ENCODE measurements around the gene ARL6IP5. TPM values are rescaled to one million over a fixed set of nuclear protein-coding genes. Genes with fewer than 3 reads are reported as not detected.

Gene ARL6IP5
- total RNA-seq, 1 donor from 2014 or later: 132 TPM

GRCh38 chr3:69088063-69088462 lies 3.3 kb downstream of the ARL6IP5 start:
- DNase-seq: no peak
- H3K36me3 ChIP-seq: no peaks in the 10 kb centered on the region
- ATAC-seq: no peak
- intact Hi-C loops (cut with DNase I): no loop called here
- H3K27me3 ChIP-seq: no peaks in the 10 kb centered on the region
- H3K4me3 ChIP-seq: peak overlapping the region; percentile 74
- peaks cover 80% of the 10 kb centered on the region for H3K4me1 ChIP-seq
- TF ChIP-seq CTCF (IDR thresholded peaks at IDR 0.05): no peak
- no peaks in the 10 kb centered on the region for H3K9me3 ChIP-seq
- H3K27ac ChIP-seq: peak overlapping the region; percentile 92

- peaks cover 3% of the 10 kb centered on the region for H3K36me3 ChIP-seq
- H3K27ac ChIP-seq: peak overlapping the region; percentile 15
- H3K27me3 ChIP-seq: no peaks in the 10 kb centered on the region
- intact Hi-C loops (cut with DNase I): no loop called here
- no peaks in the 10 kb centered on the region for H3K9me3 ChIP-seq
- DNase-seq: no peak
- H3K4me1 ChIP-seq: peaks cover 85% of the 10 kb centered on the region
- no peak overlapping the region for H3K4me3 ChIP-seq
- no peak for ATAC-seq
- TF ChIP-seq CTCF (IDR thresholded peaks at IDR 0.05): no peak
These were observed 5.3 kb downstream of the ARL6IP5 start for GRCh38 chr3:69090021-69090420.

DNA sequence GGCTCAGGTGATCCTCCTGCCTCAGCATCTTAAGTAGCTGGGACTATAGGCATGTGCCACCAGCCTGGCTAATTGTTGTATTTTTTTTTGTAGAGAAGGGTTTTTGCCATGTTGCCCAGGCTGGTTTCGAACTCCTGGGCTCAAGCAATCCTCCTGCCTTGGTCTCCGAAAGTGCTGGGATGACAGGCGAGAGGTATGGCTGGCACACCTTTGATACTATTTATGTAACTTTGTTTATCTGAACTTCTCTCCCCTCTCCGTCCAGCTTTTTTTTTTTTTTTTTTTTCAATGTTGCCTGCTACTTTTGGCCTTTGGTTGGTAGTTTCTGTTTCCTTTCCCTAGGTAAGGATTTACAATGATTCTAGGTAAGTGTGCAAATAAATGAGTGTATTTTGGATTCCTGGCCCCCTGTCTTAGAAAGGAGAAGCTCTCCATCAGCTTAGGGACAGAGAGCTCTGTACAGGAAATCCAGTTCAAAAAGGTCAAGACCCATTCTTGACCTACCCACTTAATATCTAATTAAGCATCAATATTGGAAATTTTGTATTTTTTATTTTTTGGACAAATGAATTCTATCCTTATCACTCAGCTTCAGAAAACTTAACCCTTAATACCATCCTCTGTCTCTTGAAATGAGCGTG lies 6.8 kb downstream of the ARL6IP5 start:
- Histone ChIP-seq H3K4me3 (no peak overlapping the region), H3K27me3 (no peaks in the 10 kb centered on the region), H3K9me3 (no peaks in the 10 kb centered on the region), H3K4me1 (peaks cover 97% of the 10 kb centered on the region), H3K27ac (peak overlapping the region; percentile 69), H3K36me3 (peaks cover 3% of the 10 kb centered on the region)
- no peak for DNase-seq
- TF ChIP-seq CTCF (IDR thresholded peaks at IDR 0.05): no peak
- intact Hi-C loops (cut with DNase I): no loop called here
- ATAC-seq: no peak

- Histone ChIP-seq H3K27ac (peak overlapping the region; percentile 69), H3K4me3 (no peak overlapping the region), H3K4me1 (peaks cover 97% of the 10 kb centered on the region), H3K36me3 (peaks cover 3% of the 10 kb centered on the region), H3K27me3 (no peaks in the 10 kb centered on the region), H3K9me3 (no peaks in the 10 kb centered on the region)
- ATAC-seq (peak; percentile 62), DNase-seq (no peak)
- no peak for TF ChIP-seq CTCF (IDR thresholded peaks at IDR 0.05)
- intact Hi-C loops (cut with DNase I): no loop called here
These were observed 7.3 kb downstream of the ARL6IP5 start for GRCh38 chr3:69092030-69092516.

- peak; percentile 45 for ATAC-seq
- no peak overlapping the region for H3K4me3 ChIP-seq
- intact Hi-C loops (cut with DNase I): no loop called here
These were observed 9.9 kb downstream of the ARL6IP5 start for GRCh38 chr3:69094467-69095205.

More at GRCh38 chr3:69094467-69095205, 9.9 kb downstream of the ARL6IP5 start:
- H3K9me3 ChIP-seq: no peaks in the 10 kb centered on the region
- TF ChIP-seq CTCF (IDR thresholded peaks at IDR 0.05): no peak
- no peak for DNase-seq
- no peaks in the 10 kb centered on the region for H3K27me3 ChIP-seq
- peaks cover 10% of the 10 kb centered on the region for H3K36me3 ChIP-seq
- peak overlapping the region; percentile 69 for H3K27ac ChIP-seq
- H3K4me1 ChIP-seq: peaks cover 81% of the 10 kb centered on the region
